Lower lobe of right lung (tissue), 2 donors: ENCODE results near the gene ADAD2. TPM values are rescaled to one million over a fixed set of nuclear protein-coding genes. Genes with fewer than 3 reads are reported as not detected.

Experiments
- ATAC-seq, 2 donors: fragments of 200-7000 bp; cut with Tn5 transposase; one replicate each; pipeline ENCODE4 v1.9.1; 2020 to 2022; ENCODE audit warnings: mild to moderate bottlenecking in 2 of 2, moderate library complexity in 2 of 2
- DNase-seq: peaks from one replicate; pipeline ENCODE4 v3.0.0-alpha.2; 2020
- H3K27ac ChIP-seq: fragments of 200-600 bp; one replicate; pipeline ENCODE4 v1.8.0; 2022
- H3K27me3 ChIP-seq: fragments of 200-600 bp; one replicate; pipeline ENCODE4 v1.8.0; 2022; ENCODE audit warnings: low read depth
- H3K36me3 ChIP-seq: fragments of 200-600 bp; one replicate; pipeline ENCODE4 v1.8.0; 2022; ENCODE audit warnings: mild to moderate bottlenecking
- H3K4me1 ChIP-seq: fragments of 200-600 bp; one replicate; pipeline ENCODE4 v1.8.0; 2022
- H3K4me3 ChIP-seq: fragments of 200-600 bp; one replicate; pipeline ENCODE4 v1.8.0; 2022; ENCODE audit warnings: mild to moderate bottlenecking
- H3K9me3 ChIP-seq: fragments of 200-600 bp; one replicate; pipeline ENCODE4 v1.8.0; 2022
- intact Hi-C: fragments of 100-400 bp; cut with DNase I; formaldehyde crosslinking; loops from one replicate; pipeline ENCODE4 v1.11.0; 2022
- total RNA-seq: library from RNA; stranded (reverse); fragmentation: NEBNext Ultra II Directional; extraction: Animal tissue kit (Norgen Biotek cat#: 25700); gene quantifications from one replicate; pipeline ENCODE4 v1.2.1, GENCODE V29; 2021
- TF ChIP-seq, protein P1 (sequence below): fragments of 200-600 bp; IDR thresholded peaks from one replicate; pipeline ENCODE4 v1.8.0; 2022; ENCODE audit warnings: antibody characterized with exemption, mild to moderate bottlenecking
- donor health status: DM: no; HTN: yes; CAD: no; lungs with severe emphysema.

ADAD2 gene
- total RNA-seq, 1 donor from 2014 or later, result not detected

GRCh38 chr16:84177741-84178073, 13.2 kb upstream of the ADAD2 start:
- ATAC-seq (no peak), DNase-seq (no peak)
- peaks cover 48% of the 10 kb centered on the region for H3K36me3 ChIP-seq
- peaks cover 31% of the 10 kb centered on the region for H3K4me1 ChIP-seq
- no peaks in the 10 kb centered on the region for H3K27me3 ChIP-seq
- TF ChIP-seq, protein P1, sequence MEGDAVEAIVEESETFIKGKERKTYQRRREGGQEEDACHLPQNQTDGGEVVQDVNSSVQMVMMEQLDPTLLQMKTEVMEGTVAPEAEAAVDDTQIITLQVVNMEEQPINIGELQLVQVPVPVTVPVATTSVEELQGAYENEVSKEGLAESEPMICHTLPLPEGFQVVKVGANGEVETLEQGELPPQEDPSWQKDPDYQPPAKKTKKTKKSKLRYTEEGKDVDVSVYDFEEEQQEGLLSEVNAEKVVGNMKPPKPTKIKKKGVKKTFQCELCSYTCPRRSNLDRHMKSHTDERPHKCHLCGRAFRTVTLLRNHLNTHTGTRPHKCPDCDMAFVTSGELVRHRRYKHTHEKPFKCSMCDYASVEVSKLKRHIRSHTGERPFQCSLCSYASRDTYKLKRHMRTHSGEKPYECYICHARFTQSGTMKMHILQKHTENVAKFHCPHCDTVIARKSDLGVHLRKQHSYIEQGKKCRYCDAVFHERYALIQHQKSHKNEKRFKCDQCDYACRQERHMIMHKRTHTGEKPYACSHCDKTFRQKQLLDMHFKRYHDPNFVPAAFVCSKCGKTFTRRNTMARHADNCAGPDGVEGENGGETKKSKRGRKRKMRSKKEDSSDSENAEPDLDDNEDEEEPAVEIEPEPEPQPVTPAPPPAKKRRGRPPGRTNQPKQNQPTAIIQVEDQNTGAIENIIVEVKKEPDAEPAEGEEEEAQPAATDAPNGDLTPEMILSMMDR, result no peak
- peak overlapping the region; percentile 86 for H3K27ac ChIP-seq
- no peaks in the 10 kb centered on the region for H3K9me3 ChIP-seq
- no peak overlapping the region for H3K4me3 ChIP-seq
- intact Hi-C loops, result no loop called here

DNA sequence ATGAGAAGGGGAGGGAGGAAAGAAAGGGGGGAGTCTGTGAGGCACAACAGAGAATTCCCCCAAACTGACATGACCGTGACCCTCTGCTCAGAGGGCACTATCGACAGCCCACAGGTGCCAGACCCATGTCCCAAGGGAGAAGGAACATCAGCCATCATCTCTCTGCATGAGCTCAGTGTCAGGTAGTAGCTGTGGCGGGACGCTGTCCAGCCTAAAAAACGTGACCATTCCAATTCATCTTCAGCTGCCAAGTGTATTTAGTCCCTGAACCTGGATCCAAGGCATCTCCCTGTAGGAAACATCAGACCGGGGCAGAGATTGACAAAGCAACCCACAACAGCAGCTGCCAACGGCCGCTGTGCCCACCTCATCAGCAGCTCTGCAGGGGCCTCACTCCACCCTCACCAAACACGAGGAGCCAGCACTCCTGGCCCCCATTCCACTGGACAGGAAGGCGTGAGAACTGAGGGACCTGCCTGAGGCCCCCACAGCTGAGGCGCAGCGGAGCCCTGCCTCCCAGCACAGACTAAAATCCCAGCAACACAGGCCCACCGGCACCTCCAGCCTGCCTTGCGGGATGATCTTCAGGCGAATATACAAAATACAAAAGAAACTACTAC, 12.7 kb upstream of the ADAD2 start:
- Histone ChIP-seq H3K36me3 (peaks cover 54% of the 10 kb centered on the region), H3K9me3 (no peaks in the 10 kb centered on the region), H3K4me3 (no peak overlapping the region), H3K27ac (peak overlapping the region; percentile 86), H3K27me3 (no peaks in the 10 kb centered on the region), H3K4me1 (peaks cover 32% of the 10 kb centered on the region)
- TF ChIP-seq, protein P1, result no peak
- no peak for ATAC-seq
- no peak for DNase-seq
- intact Hi-C loops, result no loop called here

GRCh38 chr16:84178892-84179611, 11.9 kb upstream of the ADAD2 start:
- DNase-seq, result no peak
- no peaks in the 10 kb centered on the region for H3K9me3 ChIP-seq
- H3K4me1 ChIP-seq, result peaks cover 40% of the 10 kb centered on the region

GRCh38 chr16:84179612-84180320, 11.2 kb upstream of the ADAD2 start:
- ATAC-seq, result no peak
- no peak for DNase-seq
- H3K36me3 ChIP-seq, result peaks cover 59% of the 10 kb centered on the region

More at GRCh38 chr16:84178892-84179611, 11.9 kb upstream of the ADAD2 start:
- intact Hi-C loops, result no loop called here
- H3K27ac ChIP-seq, result no peak overlapping the region
- H3K36me3 ChIP-seq, result peaks cover 59% of the 10 kb centered on the region
- TF ChIP-seq, protein P1, result no peak
- no peak overlapping the region for H3K4me3 ChIP-seq
- no peak for ATAC-seq
- H3K27me3 ChIP-seq, result no peaks in the 10 kb centered on the region

DNA sequence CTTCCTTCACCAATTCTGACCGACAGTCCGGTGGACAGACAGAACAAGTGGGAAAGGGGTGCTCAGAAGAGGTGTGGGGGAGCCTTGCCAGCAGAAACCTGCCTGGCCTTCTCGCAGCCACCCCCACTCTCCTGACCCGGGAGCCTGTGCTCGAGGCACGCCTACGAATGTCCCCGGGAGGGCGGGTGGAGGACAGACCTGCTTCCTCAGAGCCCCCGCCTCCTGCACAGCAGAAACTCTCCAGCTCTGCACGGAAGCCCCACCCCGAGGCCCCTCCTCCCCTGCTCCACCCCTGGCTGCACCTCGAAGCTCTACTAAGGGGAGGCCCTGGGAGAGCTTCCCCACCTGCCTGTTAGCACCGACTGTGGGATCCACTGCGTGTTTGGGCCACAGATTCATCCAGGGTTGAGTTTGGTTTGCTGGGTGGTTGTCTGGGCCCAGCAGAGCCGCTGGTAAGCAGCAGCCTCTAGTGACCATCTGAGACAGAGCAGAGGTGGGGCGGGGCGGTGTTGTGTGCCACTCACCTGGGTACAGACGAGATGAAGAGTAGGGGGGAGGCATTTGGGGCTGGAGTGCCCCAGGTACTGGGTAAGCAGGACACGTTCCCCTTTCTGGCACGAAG, 10.3 kb upstream of the ADAD2 start:
- no peak overlapping the region for H3K4me3 ChIP-seq
- peak; percentile 45 for DNase-seq
- no peak overlapping the region for H3K27ac ChIP-seq
- H3K36me3 ChIP-seq, result peaks cover 59% of the 10 kb centered on the region
- peaks cover 51% of the 10 kb centered on the region for H3K4me1 ChIP-seq
- intact Hi-C loops, result no loop called here
- TF ChIP-seq, protein P1, result no peak
- no peaks in the 10 kb centered on the region for H3K9me3 ChIP-seq
- ATAC-seq, result no peak
- no peaks in the 10 kb centered on the region for H3K27me3 ChIP-seq

More at GRCh38 chr16:84179612-84180320, 11.2 kb upstream of the ADAD2 start:
- intact Hi-C loops, result no loop called here
- H3K27ac ChIP-seq, result no peak overlapping the region
- TF ChIP-seq, protein P1, result no peak
- no peak overlapping the region for H3K4me3 ChIP-seq
- peaks cover 47% of the 10 kb centered on the region for H3K4me1 ChIP-seq
- H3K9me3 ChIP-seq, result no peaks in the 10 kb centered on the region
- H3K27me3 ChIP-seq, result no peaks in the 10 kb centered on the region
